Midbrain (tissue), 1 donor: ENCODE results near the gene ABCA1.

Experiments used
- DNase-seq: peaks from one replicate; lab custom pipeline; 2025; lab: John Stamatoyannopoulos, UW

The ABCA1 gene

GRCh38 chr9:104758974-104759373, 169.0 kb downstream of the ABCA1 start:
- DNase-seq: no peak

DNA sequence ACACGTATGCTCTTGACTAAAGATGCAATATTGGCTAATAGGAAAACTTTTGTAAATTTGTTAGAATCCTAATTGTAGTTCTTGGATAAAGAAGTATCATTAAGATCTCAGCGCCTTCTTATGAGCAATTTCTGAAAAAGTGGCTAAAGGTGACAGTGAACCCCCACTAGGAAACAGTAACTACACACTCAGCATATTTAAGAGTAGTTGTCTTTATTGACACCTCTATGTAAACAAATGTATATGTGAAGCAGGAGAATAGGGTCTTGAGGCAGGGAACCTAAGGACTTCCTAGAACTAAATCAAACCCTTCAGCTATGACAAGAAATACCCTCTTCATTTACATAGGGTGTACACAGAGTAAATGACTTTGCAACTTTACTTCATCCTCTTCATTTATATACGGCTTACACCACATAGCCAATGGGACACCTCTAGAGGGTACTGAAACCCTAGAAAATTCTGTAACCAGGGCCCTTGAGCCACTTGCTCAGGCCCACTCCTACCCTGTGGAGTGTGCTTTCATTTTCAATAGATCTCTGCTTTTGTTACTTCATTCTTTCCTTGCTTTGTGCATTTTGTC, 177.7 kb downstream of the ABCA1 start:
- DNase-seq: no peak

DNA sequence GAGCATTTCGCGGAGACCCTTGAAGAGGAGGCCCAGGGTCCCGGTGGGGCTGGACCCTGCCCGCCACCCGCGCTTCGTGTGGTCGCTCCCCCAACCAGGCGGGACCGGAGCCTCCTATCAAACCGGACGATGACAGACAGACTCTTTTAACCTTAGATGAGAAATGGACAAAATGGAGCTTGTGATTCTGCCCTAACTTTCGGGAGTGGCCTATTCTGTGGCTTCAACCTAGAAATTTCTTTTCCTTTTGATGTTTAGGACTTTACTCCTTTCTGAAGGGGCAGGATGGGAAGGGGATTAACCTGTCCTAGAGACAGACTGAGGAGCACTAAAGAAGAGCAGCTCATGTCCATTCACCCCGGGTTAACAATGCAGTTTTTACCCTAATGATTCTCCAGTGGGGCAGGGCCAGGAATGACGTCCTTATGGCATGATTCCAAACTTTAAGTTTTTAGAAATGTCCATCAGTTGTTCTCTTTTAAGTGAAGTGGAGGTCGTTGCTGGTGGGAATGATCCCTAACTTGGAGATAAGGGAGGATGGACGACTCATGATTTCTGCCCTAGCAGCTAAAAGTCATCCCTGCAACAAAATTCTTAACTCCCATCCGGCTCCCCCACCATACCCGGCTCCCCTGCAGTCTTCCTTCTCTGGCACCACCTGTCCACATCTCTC, 179.5 kb downstream of the ABCA1 start:
- no peak for DNase-seq

DNA sequence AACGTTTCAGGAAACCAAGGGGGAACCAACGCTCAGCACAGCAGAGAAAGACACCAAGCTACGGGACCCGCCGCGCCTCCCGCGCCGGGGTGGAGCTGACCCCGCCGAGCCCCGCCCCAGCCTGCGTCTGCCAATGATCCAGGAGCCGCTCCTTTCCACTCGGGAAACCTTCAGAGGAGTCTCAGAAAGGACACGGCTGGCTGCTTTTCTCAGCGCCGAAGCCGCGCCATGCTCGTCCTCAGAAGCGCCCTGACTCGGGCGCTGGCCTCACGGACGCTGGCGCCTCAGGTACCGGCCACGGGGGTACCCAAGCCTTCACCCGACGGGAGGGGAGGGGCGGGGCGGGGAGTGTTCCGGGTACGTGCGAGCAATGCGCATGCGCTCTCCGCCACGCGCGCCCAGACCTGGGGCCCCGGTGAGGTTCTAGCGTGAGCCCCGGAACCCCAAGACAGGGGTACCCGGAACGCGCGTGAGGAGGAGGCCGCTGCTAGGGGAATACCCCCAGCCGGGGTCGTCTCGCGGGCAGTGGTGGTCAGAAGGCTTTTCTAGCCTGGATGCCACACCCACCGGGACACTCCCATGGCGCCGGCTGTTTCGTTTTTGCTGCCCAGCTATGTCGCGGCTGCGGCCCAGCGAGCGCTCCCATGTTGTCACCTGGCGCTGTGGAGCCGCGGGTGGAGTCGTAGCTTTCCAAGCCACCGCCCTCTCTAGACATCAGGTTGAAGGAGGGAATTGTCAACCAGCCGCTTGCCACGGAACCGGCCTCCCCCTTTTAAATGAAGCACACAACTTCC, 180.2 kb downstream of the ABCA1 start, which contains the start of gene NIPSNAP3A:
TSS of gene NIPSNAP3A (plus strand) at position 119 of the 794 bp plus-strand sequence. CDS start at position 229, 110 bp downstream.
- DNase-seq: peak; percentile 83

- DNase-seq: no peak
Observed at GRCh38 chr9:104747245-104747564, 180.8 kb downstream of the ABCA1 start.

- no peak for DNase-seq
Observed at GRCh38 chr9:104746798-104747197, 181.2 kb downstream of the ABCA1 start.

DNA sequence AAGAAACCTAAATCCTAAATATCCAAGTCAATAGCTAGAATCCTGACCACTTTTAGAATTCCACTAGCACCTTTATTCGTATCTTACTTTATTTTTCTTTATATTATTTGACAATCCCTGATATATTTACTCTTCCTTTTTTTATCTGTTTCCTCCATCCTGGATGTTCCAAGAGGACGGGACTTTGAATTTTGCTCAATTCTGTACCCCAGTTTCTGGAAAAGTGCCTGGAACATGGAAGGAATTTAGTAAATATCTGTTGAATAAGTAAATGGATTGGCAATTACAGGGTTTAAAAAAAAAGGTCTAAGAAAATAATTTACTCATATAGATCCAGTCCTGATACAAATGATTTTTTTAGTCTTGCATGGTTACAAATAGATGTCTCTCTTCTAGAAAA, 181.7 kb downstream of the ABCA1 start:
- no peak for DNase-seq

GRCh38 chr9:104745852-104746251, 182.1 kb downstream of the ABCA1 start:
- no peak for DNase-seq

GRCh38 chr9:104743376-104743985, 184.5 kb downstream of the ABCA1 start:
- DNase-seq: peak; percentile 78

GRCh38 chr9:104740621-104741020, 187.3 kb downstream of the ABCA1 start:
- DNase-seq: no peak

- no peak for DNase-seq
Observed at GRCh38 chr9:104738452-104738851, 189.5 kb downstream of the ABCA1 start.
